HG03571 (cell line): ENCODE results near the gene ZNF865.

Experiments used
- ATAC-seq: cut with Tn5 transposase; IDR thresholded peaks from one replicate; pipeline ENCODE4 v1.9.1; 2021; ENCODE audit not compliant: unreplicated experiment

ZNF865 gene

DNA sequence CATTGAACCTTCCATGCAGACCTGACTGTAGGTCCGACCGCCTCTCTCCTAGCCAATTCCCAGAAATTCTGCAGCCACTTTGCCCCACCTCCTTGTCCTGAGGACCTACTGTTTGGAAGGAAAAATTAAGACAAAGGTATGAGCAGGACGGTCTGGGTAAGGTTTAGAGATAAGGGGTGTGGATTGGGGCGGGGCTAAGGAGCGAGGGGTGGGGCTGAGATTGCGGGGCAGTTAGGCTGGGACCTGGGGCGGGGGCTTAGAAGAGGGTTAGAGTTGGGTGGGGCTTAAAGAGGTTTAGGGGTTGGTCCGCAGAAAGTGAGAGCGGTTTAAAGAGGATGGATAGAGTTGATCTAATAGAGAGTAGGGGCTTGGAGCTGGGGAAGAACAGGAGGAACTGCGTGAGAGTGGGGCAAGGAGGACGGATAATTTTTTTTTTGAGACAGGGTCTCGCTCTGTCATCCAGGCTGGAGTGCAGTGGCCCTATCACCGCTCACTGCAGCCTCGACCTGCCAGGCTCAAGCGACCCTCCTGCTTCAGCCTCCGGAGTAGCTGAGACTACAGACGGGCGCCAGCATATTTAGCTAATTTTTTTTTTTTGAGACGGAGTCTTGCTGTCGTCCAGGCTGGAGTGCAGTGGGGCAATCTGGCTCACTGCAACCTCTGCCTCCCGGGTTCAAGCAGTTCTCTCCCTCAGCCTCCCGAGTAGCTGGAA lies 1.7 kb upstream of the ZNF865 start:
- ATAC-seq = no peak

DNA sequence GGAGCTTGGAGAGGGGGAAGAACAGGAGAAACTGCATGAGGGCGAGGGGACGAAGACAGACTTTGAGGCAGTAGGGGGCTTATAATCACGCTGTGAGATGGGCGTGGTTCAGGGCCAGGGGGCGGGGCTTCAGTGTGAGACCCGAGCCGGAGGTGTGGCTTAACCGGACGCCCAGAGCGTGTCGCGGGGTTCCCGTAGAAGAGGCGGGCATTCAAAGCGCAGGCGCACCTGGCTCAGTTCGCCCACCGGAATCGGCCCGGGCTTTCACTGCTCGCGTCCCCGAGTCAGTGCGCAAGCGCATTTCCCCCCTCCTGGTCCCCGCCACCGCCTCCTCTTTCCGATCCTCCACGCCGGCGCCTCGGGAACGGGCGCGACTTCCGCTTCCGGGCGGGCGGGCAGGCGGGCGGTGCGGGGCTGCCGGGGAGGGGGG lies 225 bp upstream of the ZNF865 start:
- ATAC-seq = peak; percentile 64

DNA sequence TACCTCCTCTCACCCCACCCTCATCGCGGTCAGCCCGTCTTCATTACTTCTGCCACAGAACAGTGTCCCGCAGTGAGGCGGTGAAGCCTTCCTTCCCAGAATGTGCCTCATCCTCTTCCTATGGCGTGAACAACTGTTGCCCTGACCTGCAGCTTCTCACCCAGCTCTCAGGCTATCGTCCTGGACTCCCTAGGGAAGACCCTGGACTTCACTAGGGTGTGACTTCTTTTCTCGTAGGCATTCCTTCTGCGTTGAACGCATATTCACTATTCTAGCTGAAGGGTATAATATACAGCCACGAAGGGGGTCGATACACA lies 982 bp downstream of the ZNF865 start:
- no peak for ATAC-seq

DNA sequence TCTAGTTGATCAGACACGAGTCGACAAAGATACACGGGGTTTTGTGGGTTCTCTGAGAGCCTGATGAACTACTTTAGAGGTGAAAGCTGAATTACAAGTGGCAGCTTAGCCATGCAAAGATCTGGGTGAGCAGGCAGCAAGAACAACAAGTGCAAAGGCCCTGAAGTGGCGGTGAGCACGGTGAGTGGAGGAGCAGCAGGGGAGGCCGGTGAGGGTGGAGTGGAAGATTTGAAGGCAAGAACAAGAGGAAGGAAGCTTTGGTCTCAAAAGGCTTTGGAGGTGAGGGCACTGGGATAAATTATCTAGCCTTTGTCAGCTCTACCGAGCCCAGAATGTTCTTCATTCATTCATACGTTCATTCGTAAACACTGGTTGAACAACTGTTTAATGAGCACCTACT lies 1.4 kb downstream of the ZNF865 start:
- ATAC-seq = no peak

DNA sequence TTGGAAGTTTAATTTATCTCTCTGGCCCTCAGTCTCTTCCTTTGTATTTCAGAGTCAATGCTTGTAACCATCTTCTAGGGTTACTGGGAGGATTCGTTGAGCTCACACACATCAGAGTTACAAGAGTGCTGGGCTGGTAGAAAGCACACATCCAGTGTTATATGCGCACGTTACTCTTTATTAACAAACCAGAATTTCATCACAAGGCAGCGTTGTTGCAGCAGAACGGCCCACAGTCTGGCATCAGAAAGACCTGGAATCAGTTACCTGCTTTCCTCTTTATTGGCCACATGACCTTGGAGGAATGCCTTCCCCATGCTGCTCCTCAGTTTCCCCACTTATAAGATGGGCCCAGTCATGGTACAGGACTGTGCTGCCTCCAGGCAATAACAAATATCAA lies 3.9 kb downstream of the ZNF865 start:
- no peak for ATAC-seq

DNA sequence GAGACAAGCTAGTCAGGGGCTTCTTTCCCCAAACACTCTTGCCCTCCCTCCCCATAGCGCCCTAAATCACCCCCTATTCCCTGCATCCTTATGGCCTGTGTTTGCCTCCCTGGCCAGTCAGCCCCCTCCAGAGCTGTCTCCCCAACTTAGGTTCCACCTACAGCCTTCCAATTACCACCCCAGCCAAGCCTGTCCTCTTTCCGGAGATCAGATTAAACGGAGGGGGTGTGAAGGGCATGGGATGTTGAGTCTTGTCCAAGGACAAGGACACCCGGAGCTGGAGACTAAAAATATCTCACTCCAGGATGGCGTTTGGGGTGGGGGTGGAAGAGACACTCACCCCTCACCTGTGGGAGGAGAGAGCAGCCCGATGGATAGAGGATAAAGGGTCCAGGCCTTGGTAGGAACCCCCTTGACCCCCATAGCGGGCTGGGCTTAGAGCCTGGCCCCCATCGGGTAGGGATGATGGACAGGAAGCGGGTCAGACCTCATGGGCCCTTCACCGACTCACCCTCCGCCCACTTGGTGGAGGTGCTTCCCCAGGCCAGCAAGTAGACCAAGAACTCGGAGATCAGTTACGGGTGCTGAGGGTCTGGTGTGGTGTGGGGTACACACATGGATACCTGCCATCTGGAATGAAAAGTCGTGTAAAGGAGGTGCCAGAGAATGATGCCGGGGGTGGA lies 6.0 kb downstream of the ZNF865 start:
- ATAC-seq = no peak

DNA sequence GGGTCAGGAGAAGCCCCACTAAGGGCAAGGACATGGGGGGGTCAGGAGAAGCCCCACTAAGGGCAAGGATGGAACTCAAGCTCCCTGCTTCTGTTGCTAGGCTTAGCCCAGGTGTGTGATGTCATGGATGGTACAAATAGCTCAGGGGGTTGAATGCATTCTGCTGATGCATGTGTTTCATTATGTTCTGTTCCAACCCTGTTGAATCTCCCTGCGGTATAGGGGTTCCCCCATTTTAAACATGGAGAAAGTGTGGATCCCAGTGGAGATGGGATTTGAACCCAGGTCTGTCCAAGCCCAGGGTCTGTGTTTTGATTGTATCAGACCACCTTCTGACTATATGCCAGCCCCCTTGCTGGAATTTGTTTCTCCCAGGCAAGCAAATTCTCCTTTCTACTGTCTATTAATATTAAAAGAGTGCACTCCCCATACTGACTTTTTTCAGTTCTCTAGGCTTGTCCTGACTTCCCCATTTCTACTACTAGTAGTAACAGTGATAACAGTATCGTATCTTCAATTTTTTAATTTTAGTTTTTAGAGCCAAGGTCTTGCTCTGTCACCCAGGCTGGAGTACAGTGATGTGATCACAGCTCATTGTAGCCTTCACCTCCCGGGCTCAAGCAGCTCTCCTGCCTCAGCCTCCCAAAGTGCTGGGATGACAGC lies 6.7 kb downstream of the ZNF865 start:
- no peak for ATAC-seq

DNA sequence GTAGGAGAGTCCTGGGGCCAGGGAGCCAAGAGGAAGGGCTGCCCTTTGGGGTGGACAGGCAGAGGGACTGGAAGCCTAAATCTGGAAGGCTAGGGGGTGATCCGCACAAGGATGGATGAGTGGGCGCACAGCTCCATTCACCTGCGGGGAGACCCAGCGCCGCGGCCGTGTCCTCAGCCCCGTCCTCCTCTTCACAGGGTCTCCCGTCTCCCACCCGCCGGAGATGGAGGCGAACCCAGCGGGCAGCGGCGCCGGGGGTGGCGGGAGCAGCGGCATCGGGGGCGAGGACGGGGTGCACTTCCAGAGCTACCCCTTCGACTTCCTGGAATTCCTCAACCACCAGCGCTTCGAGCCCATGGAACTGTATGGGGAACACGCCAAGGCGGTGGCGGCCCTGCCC lies 7.9 kb downstream of the ZNF865 start:
- ATAC-seq = no peak

DNA sequence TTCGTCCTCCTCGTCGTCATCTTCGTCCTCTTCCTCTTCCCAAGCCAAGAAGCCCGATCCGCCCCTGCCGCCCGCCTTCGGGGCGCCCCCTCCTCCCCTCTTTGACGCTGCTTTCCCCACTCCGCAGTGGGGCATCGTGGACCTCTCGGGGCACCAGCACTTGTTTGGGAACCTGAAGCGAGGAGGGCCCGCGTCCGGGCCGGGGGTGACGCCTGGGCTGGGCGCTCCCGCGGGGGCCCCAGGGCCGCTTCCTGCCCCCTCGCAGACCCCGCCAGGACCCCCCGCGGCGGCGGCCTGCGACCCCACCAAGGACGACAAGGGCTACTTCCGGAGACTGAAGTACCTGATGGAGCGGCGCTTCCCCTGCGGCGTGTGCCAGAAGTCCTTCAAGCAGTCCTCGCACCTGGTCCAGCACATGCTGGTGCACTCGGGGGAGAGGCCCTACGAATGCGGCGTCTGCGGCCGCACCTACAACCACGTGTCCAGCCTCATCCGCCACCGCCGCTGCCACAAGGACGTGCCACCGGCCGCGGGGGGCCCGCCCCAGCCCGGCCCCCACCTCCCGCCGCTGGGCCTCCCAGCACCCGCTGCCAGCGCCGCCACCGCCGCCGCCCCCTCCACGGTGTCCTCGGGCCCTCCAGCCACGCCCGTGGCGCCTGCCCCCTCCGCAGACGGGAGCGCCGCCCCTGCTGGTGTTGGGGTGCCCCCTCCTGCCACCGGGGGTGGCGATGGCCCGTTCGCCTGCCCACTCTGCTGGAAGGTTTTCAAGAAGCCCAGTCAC lies 8.7 kb downstream of the ZNF865 start:
- no peak for ATAC-seq

DNA sequence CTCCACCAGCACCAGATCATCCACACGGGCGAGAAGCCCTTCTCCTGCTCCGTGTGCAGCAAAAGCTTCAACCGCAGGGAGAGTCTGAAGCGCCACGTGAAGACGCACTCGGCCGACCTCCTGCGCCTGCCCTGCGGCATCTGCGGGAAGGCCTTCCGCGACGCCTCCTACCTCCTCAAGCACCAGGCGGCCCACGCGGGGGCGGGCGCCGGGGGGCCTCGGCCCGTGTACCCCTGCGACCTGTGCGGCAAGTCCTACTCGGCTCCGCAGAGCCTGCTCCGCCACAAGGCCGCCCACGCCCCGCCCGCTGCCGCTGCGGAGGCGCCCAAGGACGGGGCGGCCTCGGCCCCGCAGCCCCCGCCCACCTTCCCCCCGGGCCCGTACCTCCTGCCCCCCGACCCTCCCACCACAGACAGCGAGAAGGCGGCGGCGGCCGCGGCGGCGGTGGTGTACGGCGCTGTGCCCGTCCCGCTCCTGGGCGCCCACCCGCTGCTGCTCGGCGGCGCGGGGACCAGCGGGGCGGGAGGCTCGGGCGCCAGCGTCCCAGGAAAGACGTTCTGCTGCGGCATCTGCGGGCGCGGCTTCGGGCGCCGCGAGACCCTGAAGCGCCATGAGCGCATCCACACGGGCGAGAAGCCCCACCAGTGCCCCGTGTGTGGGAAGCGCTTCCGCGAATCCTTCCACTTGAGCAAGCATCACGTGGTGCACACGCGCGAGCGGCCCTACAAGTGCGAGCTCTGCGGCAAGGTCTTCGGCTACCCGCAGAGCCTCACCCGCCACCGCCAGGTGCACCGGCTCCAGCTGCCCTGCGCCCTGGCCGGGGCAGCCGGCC lies 9.5 kb downstream of the ZNF865 start:
- no peak for ATAC-seq

DNA sequence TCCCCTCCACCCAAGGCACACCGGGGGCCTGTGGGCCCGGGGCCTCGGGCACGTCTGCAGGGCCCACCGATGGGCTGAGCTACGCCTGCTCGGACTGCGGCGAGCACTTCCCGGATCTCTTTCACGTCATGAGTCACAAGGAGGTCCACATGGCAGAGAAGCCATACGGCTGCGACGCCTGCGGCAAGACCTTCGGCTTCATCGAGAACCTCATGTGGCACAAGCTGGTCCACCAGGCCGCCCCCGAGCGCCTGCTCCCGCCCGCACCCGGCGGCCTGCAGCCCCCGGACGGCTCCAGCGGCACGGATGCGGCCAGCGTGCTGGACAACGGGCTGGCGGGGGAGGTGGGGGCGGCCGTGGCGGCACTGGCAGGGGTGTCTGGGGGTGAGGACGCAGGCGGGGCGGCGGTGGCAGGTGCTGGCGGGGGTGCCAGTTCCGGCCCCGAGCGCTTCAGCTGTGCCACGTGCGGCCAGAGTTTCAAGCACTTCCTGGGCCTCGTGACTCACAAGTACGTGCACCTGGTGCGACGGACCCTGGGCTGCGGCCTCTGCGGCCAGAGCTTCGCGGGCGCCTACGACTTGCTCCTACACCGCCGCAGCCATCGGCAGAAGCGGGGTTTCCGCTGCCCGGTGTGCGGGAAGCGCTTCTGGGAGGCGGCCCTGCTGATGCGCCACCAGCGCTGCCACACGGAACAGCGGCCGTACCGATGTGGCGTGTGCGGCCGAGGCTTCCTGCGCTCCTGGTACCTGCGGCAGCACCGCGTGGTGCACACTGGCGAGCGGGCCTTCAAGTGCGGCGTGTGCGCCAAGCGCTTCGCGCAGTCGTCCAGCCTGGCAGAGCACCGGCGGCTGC lies 10.3 kb downstream of the ZNF865 start:
- ATAC-seq = no peak

DNA sequence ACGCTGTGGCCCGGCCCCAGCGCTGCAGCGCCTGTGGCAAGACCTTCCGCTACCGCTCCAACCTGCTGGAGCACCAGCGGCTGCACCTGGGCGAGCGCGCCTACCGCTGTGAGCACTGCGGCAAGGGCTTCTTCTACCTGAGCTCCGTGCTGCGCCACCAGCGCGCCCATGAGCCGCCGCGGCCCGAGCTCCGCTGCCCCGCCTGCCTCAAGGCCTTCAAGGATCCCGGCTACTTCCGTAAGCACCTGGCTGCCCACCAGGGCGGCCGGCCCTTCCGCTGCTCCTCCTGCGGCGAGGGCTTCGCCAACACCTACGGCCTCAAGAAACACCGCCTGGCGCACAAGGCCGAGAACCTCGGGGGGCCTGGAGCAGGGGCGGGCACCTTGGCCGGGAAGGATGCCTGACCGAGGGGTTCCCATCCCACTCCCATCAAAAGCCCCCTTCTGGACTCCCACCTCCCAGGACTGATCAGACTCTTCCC lies 11.0 kb downstream of the ZNF865 start:
- ATAC-seq = no peak

DNA sequence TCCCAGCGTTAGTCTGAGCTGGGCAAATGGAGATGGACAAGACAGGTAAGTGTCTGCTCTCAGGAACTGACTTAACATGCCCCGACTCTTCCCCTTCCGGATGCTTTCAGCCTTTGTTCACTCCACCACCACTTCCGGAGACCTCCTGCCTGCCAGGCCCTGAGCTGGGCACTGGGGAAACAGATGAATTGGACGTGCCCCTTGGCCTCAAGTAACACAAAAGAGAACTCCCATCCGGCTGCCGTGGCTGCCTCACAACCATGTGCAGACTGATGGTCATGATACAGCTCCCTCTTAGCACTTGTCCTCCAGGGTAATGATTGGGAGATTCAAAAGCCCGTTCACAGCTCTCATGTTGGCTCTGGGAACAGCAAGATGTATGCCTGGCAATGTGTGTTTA lies 12.0 kb downstream of the ZNF865 start:
- no peak for ATAC-seq

DNA sequence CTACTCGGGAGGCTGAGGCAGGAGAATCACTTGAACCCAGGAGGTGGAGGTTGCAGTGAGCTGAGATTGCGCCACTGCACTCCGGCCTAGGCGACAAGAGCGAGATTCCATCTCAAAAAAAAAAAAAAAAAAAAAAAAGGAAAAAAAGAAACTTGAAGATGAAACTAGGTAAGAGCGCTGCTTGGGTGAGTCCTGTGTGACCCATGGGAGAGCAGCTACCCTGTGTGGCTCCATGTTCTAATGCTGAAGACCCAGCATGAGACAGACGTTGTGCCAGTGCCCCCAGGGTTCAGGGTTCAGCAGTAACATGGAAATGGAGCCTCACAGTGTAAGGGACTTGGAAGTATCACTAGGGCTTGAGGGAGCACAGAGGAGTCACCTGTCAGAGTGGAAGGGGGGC lies 13.0 kb downstream of the ZNF865 start:
- no peak for ATAC-seq

DNA sequence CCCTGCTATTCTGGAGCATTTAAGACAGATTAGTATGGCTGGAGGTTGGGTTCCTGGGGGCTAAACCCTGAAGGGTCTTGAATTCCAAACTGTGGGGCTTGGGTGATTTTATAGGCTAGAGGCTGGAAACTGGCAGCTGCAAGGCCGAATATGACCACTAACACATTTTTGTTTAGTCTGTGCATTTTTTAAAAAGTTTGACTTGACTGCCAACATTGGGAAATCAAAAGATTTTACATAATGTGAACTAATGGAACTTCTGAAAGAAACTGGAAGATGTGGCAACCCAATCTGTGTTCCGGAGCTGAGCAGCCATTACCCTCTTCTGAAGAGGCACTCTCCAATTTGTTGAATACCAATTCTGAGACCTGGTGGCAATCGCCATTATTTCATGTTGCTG lies 13.8 kb downstream of the ZNF865 start:
- ATAC-seq = no peak

DNA sequence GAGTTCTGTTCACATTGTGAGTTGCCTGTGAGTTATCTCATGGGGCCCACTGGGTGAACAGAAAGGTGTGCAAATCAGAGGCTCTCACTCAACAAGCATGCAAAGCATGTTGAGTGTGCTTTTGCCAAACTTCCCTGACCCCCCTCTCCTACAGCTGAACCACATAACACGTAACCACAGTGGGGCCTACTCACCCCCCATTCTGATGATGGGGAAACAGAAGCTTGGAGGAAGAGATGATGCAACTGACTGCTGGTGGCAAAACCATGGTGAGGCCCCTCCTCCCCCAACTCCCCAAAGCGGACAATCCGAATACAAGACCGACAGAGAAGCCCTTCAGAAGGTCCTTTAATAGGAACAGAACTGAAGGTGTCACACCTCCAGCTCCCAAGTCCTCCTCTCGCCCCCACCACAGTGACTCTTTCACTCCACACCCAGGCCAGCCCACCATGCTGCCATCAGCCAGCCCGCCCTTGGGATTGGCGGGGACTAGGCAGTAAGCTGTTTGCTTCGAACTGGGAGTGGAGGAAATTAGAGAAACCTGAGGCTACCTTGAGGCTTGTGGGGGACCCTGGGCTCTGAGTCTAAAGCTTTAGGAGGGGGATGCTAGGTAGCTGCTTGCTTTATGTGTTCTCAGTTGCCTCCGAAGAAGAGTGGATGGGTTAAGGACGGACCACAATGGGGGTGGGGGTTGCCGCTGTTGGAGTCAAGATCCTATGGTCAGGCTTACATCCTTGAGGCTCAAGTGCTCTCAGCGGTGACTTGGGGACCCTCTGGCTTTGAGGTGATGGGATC lies 15.2 kb downstream of the ZNF865 start:
- ATAC-seq = no peak

DNA sequence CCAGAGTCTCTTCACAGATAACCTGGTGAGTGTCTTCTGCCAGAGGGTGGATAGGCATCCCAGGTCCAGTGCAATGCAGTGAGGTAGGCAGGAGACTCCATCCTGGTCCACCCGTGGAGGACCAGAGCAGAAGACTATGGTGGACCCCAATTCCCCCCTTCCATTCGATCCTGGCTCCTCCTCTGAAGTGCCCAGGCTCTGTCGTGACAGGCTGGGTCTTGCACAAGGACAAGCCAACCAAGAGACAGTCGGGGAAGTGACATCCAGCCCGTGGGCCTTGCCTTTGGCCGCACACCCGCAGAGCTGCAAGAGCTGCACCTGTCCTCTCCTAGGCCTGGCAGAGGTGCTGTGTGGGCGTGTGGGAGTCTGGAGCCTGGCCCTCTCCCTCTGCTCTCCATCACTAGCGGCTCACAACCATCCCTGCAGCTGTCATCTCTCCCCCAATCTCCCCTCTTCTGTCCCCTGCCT lies 15.8 kb downstream of the ZNF865 start:
- no peak for ATAC-seq

DNA sequence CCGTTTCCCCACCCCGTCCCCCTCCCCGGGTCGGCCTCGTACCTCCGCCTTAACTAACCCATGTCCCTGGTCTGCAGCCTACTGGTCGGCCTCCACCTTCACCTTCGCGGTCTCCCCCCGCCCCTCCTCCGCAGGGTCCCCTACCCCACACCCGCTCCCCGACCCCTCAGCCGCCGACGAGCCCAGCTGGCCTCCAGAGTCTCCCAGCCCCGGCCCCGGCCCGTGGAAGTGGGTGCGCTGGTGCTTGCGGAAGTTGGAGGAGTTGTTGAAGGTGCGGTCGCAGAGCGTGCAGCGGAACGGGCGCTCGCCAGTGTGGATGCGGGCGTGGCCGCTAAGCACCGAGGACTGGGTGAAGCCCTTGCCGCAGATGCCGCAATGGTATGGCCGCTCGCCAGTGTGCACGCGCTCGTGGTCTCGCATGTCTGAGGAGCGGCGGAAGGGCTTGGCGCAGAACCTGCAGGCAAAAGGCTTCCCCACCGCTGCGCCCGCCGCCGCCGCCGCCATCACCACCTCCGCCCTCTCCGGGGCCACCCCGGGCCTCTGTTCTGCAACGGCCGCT lies 16.3 kb downstream of the ZNF865 start:
- no peak for ATAC-seq
